GM12891 (cell line): Measurements from ENCODE around the gene ANXA6.

Source experiments
- PAX5 ChIP-seq: IDR thresholded peaks from 2 replicates; pipeline ENCODE4 v1.6.1; 2011; ENCODE audit warnings: low read length, moderate library complexity, mild to moderate bottlenecking; ENCODE audit not compliant: insufficient read depth, severe bottlenecking
- POLR2A ChIP-seq: IDR thresholded peaks from 2 replicates; pipeline ENCODE4 v1.6.1; 2011; ENCODE audit warnings: low read depth, low read length, control low read depth
- POLR2AphosphoS5 ChIP-seq: IDR thresholded peaks from 2 replicates; pipeline ENCODE4 v1.6.1; 2011; ENCODE audit warnings: low read depth, low read length, control low read depth
- POU2F2 ChIP-seq: IDR thresholded peaks from 2 replicates; pipeline ENCODE4 v1.6.1; 2011; ENCODE audit warnings: low read depth, mild to moderate bottlenecking, control low read depth, low read length, moderate library complexity
- SPI1 ChIP-seq: IDR thresholded peaks from 2 replicates; pipeline ENCODE4 v1.6.1; 2011; ENCODE audit warnings: low read depth, low read length, control low read depth
- TAF1 ChIP-seq: IDR thresholded peaks from 2 replicates; pipeline ENCODE4 v1.6.1; 2011; ENCODE audit warnings: low read depth, low read length, control low read depth

GRCh38 chr5:151076616-151077015 lies 81.0 kb downstream of the ANXA6 start:
- TF ChIP-seq POLR2A = no peak
- TF ChIP-seq POLR2AphosphoS5 = no peak
- TF ChIP-seq TAF1 = no peak
- TF ChIP-seq SPI1 = no peak
- no peak for TF ChIP-seq PAX5
- TF ChIP-seq POU2F2 = no peak
